COLO668 (cell line): ENCODE data around the gene KCNN1.
"Not testable (repeated sequence)": the region's sequence is repeated elsewhere in the genome, so short reads cannot be mapped to it uniquely, and the experiment has no call there.

Experiments used
- DNase-seq: peaks from one replicate; lab custom pipeline; 2025; ENCODE audit not compliant: unreplicated experiment; lab: John Stamatoyannopoulos, UW

The KCNN1 gene

DNA sequence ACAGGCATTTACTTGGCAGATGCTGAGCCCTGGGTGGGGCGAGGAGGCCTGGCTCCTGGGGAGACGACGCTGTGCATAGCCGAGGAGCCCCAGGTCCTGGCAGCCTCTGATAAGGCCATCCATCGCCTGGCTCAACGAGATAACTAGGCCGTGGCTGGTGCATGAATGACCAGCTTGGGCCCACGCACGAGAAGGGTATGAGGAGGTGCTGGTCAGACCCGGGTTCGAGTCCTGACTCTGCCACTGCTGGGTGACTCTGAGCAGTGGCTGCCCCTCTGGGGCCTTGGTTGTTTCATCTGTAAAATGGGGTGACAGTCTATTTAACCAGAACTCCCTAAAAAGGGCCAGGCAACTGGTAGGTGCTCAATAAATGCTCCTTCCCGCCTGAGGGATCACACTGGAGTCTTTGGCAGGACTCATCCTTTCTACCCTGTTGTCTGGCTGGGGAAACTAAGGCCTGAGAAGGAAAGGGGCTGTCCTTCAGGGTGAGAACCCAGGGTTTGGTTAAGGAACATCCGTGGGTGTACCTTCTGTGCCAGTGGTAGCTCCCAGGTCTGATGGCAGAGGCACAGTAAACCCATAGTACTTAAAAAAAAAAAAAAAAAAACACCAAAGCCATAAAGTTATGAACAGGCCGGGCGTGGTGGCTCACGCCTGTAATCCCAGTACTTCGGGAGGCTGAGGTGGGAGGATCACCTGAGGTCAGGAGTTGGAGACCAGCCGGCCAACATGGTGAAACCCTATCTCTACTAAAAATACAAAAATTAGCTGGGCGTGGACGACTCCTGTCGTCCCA, 33.0 kb downstream of the KCNN1 start:
- no peak for DNase-seq

DNA sequence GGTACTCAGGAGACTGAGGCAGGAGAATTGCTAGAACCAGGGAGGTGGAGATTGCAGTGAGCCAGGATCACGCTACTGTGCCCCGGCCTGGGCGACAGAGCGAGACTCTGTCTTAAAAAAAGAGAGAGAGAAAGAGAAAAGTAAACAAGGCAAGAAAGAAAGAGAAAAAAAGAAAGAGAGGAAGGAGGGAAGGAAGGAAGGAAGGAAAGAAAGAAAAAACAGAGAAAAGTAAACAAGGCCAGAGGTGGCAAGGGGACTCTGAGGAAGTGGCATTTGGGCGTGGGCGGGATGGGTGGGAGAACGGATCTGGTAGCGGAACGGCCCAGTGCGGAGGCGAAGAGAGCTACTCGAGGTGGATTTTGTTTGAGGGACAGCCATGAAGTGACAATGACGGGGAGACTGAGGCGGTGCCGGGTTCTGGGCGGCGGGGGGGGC, 33.6 kb downstream of the KCNN1 start:
- DNase-seq: no peak

DNA sequence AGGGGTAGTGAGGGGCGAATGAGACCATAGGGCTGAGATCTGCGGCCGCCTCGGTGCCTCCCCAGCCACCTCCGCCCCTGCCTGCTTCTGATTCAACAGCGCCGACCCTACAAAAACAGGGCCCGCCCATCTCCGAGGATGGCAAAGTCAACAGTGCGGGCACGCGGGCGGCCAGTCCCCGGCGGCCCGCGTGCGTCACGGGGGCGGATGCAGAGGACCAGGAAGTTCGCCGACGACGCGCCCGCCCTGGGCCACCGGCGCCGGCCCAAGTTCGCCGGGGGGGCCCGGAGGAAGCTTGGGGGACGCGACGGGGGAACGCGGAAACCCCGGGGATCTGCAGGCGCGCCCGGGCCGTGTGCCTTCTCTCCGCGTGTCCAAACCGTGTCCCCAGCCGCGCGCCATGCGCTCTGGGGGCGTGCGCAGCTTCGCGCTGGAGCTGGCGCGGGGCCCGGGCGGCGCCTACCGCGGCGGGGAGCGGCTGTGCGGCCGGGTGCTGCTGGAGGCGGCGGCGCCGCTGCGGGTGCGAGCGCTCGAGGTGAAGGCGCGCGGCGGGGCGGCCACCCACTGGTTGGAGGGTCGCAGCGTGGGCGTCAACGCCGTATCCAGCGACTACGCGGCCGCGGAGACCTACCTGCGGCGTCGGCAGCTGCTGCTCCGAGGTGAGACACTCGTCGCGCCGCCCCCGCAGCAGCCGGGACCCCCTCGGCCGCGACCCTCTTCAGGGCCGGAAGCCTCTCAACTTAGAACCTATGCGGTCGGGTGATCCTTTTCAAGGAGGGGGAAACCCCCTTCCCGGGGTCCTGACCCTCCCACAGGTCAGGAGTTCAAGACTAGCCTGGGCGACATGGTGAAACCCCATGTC, 34.2 kb downstream of the KCNN1 start:
- DNase-seq: peak; percentile 91

DNA sequence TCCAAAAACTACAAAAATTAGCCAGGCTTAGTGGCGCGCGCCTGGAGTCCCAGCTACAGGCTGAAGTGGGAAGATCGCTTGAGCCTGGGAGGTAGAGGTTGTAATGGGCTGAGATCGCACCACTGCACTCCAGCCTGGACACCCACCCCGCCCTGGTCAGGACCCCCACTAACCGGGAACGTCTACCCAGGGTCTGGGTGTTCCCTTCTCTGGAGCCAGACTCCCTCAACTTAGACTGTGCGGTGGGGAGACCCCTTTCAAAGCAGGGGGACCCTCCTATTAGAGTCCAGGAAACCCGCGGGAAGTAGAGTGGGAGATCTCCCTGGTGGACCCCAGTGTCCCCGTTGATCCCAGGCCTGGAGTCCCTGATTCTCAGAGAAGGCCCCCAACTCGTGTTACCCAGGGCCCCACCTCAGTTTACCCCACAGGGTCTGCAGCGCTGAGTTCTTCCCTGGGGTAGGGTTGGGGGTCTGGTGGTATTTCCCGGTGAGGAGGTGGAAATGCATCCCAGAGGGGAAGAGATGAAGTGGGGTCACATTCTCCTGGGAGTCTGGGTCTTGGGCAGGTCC, 35.0 kb downstream of the KCNN1 start:
- DNase-seq: no peak

DNA sequence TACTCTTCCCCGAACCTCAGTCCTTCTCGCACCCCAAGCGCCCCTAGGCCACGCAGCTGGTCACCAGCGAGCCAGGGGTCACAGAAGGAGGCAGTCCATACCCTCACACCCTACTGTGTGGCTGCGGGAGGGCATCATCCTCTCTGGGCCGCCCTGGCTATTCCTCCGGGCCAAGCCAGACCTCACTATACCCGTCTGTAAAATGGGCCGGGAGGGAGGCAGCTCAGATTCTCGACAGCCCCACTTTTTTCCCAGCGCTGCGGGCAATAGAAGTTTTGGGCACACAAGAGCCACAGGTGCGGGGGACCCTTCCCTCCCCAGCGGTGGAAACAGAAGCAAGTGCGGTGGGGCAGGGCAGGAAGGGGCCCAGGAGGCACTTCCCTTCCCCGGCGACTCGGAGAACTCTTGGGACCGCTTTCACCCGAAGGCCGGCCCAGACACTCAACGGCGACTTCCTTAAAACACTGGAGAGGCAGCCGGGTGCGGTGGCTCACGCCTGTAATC, 35.5 kb downstream of the KCNN1 start:
- DNase-seq: no peak

DNA sequence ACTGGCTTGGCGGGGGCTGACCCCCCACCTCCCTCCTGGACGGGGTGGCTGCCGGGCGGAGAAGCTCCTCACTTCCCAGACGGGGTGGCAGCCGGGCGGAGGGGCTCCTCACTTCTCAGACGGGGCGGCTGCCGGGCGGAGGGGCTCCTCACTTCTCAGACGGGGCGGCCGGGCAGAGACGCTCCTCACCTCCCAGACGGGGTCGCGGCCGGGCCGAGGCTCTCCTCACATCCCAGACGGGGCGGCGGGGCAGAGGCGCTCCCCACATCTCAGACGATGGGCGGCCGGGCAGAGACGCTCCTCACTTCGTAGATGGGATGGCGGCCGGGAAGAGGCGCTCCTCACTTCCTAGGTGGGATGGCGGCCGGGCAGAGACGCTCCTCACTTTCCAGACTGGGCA, 38.8 kb downstream of the KCNN1 start:
- DNase-seq: not testable (repeated sequence)

DNA sequence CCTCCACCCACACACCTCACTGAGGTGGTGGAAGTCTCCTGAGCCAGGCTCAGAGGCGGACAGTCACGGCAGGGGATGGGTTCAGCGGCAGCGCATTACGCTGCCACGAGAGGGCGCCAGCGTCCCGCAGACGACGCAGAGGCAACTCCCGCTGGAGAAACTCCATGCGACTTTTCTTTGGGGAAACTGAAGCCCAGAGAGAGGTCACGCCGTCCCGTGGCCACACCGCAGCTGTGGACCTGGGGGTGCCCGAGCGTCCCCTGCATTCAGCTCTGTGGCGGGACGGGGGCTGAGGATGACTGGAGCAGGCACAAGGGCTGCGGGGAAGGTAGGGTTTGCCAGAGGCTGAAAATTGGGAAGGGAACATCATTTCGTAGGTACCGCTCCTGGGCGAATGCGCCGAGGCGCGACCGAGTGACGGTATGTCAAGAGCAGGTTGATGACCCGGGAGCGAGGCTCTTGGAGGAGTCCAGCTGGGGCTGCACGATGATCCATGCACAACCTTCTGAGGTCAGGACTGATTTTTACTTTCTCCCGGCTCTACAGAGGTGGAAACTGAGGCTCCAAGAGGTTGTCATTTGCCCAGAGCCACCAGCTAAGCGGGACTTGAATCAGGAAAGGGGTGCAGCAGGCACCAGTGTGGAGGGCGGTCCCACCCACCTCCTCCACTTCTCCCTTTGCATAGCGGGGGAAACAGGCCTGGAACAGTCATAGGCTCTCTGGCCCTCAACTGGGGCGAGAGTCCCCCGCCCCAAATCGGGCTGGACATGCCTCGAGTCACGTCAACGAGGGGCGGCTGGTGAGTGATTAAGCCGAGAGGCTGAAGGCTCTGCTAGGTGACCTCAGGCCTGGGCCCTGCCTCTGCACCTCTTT, 40.4 kb downstream of the KCNN1 start:
- DNase-seq: peak; percentile 78

DNA sequence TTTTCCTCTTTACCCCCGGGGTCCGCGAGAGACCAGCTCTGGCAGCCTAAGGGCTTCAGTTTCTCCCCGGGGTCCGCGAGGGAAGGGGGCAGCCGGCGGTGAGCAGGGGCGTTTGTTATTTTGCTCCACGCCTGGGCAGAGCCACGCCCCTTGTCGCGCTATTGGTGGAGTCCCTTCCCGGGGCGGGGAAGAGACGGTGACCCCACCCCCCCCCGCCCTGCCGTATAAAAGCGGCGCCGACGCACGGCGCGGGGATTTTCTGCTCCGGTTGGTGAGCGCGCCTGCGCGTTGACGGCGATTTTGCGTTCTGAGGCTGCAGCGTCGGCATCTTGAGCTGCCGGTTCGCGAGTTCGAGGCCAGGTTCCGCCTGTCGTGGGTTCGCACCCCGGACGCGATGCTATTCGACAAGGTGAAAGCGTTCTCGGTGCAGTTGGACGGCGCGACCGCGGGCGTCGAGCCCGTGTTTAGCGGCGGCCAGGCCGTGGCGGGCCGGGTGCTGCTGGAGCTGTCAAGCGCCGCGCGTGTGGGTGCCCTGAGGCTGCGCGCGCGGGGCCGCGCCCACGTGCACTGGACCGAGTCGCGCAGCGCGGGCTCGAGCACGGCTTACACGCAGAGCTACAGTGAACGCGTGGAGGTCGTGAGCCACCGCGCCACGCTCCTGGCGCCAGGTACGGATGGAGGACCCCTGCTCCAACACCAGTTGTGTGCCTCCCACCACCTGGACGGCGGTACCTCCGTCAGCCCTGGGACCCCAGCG, 41.2 kb downstream of the KCNN1 start, which contains the start of gene ARRDC2:
ARRDC2 (plus strand) TSS at position 254 of the 757 bp plus-strand sequence; CDS start at position 395, 141 bp downstream.
- peak; percentile 88 for DNase-seq

GRCh38 chr19:18008814-18009213, 41.9 kb downstream of the KCNN1 start:
- DNase-seq: no peak

- no peak for DNase-seq
These were observed 42.6 kb downstream of the KCNN1 start for GRCh38 chr19:18009412-18010066.

DNA sequence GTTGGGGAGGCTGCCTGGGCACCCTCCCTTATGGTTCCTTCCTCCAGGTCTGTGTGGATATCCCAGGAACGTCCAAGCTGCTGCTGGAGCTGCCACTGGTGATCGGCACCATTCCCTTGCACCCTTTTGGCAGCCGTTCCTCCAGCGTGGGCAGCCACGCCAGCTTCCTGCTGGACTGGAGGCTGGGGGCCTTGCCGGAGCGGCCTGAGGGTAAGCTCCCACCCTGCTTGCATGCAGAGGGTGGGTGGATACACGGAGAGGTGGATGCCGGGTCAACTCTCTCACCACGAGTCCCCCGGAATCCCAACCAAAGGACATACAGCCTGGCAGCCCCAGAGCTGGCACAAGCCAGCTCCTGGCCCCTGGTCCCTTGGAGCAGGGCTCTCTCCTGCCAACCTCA, 43.2 kb downstream of the KCNN1 start:
- no peak for DNase-seq

DNA sequence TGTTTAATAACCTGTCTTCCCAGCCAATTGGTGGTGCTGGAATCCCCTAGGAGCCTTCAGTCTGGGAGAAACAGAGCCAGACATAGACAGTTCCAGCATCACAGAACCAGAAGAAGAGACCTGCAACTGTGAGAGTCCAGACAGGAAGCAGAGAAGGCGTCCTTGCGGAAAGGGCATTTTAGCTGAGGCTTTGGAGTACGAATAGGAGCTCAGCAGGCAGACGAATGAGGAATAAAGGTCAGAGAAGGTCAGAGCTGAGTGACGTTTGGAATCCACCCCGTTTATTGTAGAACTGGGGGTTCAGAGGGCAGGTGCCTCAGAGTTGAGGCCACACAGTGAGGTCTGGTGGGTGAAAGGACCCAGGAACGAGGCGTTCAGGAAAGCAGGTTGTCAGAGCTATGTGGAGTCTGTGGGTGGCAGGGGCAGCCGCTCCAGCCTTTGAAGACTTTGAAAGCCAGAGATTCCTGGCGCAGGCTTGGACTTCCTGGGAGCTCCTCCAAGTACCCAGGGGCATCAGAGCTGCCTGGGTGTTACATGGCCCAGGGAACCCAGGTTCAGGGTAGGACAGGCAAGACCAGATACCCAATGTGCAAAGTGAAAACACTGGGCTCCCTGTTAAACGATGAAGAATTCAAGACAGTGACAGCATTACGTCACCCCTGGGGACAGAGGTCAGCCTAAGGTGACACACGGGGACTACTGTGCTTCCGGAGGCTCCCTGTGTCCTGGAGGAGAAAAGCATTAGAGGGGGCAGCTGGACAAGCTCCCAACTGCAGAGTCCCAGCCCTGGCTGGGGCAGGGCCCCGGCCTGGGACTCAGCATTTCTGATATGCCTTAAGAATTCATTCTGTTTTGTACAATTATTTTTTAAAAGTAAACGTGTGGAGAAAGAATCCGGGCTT, 46.6 kb downstream of the KCNN1 start:
- DNase-seq: no peak

- DNase-seq: no peak
These were observed 47.3 kb downstream of the KCNN1 start for GRCh38 chr19:18014197-18014596.

DNA sequence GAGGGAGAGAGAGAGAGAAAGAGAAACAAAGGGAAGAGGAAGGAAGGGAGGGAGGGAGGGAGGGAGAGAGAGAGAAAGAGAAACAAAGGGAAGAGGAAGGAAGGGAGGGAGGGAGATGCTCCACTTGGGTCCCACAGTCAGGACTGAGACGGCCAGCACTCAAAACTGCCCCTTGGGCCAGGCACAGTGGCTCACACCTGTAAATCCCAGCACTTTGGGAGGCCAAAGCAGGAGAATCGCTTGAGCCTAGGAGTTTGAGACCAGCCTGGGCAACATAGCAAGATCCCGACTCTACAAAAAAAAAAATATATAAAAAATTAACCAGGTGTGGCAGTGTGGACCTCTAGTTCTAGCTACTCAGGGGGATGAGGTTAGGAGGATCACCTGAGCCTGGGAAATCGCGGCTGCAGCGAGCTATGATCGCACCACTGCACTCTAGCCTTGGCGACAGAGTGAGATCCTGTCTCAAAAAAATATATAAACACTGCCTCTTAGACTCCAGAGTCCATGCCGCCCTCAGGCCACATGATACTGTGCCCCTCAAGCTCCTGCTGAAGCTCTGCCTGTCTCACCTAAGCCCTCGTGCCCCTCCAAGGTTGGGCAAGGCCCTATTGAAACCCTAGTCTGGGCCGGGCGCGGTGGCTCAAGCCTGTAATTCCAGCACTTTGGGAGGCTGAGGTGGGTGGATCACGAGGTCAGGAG, 49.5 kb downstream of the KCNN1 start:
- no peak for DNase-seq

DNA sequence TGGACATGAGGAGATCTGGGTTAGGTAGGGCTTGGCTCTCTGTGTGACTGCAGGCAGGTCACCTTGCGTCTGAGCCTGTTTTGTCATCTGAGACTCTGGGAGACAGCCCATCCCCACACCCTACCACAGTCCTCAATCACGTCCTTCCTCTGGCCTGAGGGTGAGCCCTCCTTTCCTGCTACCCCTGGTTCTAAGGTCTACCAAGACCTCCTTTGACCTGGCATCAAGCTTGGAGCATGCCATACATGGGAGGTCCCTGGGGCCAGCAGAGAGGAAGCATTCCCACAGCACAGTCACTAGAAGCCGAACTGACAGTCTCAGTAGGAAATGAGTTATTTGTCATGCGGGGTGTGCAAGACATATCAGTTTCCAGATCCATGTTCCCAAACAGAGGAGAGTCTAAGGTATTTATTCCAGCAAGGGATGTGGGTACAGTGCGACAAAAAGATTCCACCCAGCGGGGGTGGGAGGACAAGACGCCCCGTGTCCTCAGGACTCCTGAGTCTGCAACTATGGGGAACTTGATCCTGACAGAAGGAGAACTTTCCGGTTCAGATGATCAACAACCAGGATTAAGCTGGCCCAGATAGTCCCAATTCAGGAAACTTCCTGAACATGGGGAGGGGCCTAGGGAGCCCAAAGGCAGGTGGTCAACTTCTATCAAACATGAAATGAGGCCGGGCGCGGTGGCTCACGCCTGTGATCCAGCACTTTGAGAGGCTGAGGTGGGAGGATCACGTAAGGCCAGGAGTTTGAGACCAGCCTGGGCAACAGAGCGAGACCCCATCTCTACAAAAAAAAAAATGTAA, 50.6 kb downstream of the KCNN1 start:
- no peak for DNase-seq

GRCh38 chr19:18020212-18021085, 53.5 kb downstream of the KCNN1 start:
- DNase-seq: peak; percentile 56
